H1 (cell line): ENCODE measurements around the gene TLR8. TPM values are rescaled to one million over a fixed set of nuclear protein-coding genes. Genes with fewer than 3 reads are reported as not detected.
A peak's percentile ranks its signal among the peaks of the same experiment; 100 is the strongest.

Experiments
- ASH2L ChIP-seq: fragments of 200-600, 300-600 bp; sonication (generic); IDR thresholded peaks from one replicate; pipeline ENCODE4 v1.7.1; 2017; ENCODE audit warnings: low read length
- BACH1 ChIP-seq: IDR thresholded peaks from 2 replicates; pipeline ENCODE4 v1.6.1; 2012; ENCODE audit warnings: low read length, improper control_type of control experiment
- BCL11A ChIP-seq, 2 experiments: IDR thresholded peaks; one replicate each; pipeline ENCODE4 v1.6.1; 2011; ENCODE audit warnings: low read depth in 2 of 2, low read length in 2 of 2, mild to moderate bottlenecking in 2 of 2
- BRCA1 ChIP-seq: IDR thresholded peaks from 2 replicates; pipeline ENCODE4 v1.6.1; 2012; ENCODE audit warnings: low read depth, low read length, improper control_type of control experiment
- CREB1 ChIP-seq: IDR thresholded peaks from 2 replicates; pipeline ENCODE4 v1.6.1; 2012; ENCODE audit warnings: inconsistent platforms
- EGR1 ChIP-seq: IDR thresholded peaks from 2 replicates; pipeline ENCODE4 v1.6.1; 2011; ENCODE audit warnings: low read depth, low read length, borderline replicate concordance
- FOSL1 ChIP-seq: IDR thresholded peaks from 2 replicates; pipeline ENCODE4 v1.6.1; 2011; ENCODE audit warnings: mild to moderate bottlenecking, low read depth, low read length, moderate library complexity; ENCODE audit not compliant: insufficient read depth
- GABPA ChIP-seq: IDR thresholded peaks from 2 replicates; pipeline ENCODE4 v1.6.1; 2011; ENCODE audit warnings: mild to moderate bottlenecking, low read length, moderate library complexity, borderline replicate concordance; ENCODE audit not compliant: insufficient read depth
- HDAC6 ChIP-seq: IDR thresholded peaks from one replicate; pipeline ENCODE4 v1.7.1; 2012; ENCODE audit warnings: low read depth, mild to moderate bottlenecking, inconsistent platforms, low read length, moderate library complexity
- KDM5A ChIP-seq: fragments of 200-600 bp; IDR thresholded peaks from 2 replicates; pipeline ENCODE4 v1.7.1; 2012; ENCODE audit warnings: mild to moderate bottlenecking, low read length, inconsistent platforms, mixed read lengths
- RAD21 ChIP-seq, 2 experiments: IDR thresholded peaks in 1 of 2; conservative IDR thresholded peaks in 1 of 2; 2 replicates each; pipeline ENCODE4 v1.6.1; 2011; ENCODE audit warnings: low read depth in 2 of 2, low read length in 2 of 2, improper control_type of control experiment in 1 of 2, inconsistent platforms in 1 of 2, mild to moderate bottlenecking in 1 of 2, moderate library complexity in 1 of 2
- SP1 ChIP-seq: IDR thresholded peaks from 2 replicates; pipeline ENCODE4 v1.6.1; 2011; ENCODE audit warnings: low read depth, low read length
- TAF7 ChIP-seq: optimal IDR thresholded peaks from 2 replicates; pipeline ENCODE3; 2011; ENCODE audit warnings: low read depth, mild to moderate bottlenecking, inconsistent platforms, low read length, moderate library complexity, borderline replicate concordance
- polyA plus RNA-seq, 7 experiments: library from polyadenylated mRNA; depleted of rRNA in 3 of 7; stranded (reverse) in 5 of 7; unstranded in 2 of 7; fragments of >200 nt in 5 of 7; fragments of 200-250 nt in 2 of 7; gene quantifications; 1 replicate in 5 of 7; 2 replicates in 1 of 7; 4 replicates in 1 of 7; pipeline versions ENCODE4 v1.2.1 to v1.2.3, GENCODE V29; 2011 to 2013; ENCODE audit warnings: missing spikeins in 2 of 7, mixed read lengths in 2 of 7
- total RNA-seq: library from RNA; stranded (reverse); fragmentation: NEBNext Ultra II Directional; extraction: Animal tissue kit (Norgen Biotek cat#: 25700); gene quantifications from 2 replicates; pipeline ENCODE4 v1.2.1, GENCODE V29; 2021
- TF ChIP-seq, protein P1 (sequence below): IDR thresholded peaks from 2 replicates; pipeline ENCODE4 v1.6.1; 2012; ENCODE audit warnings: low read length, inconsistent platforms
- TF ChIP-seq, protein P2 (sequence below), 3 experiments: IDR thresholded peaks; 1 replicate in 2 of 3; 2 replicates in 1 of 3; pipeline versions ENCODE4 v1.5.1 to v1.6.1; 2011; ENCODE audit warnings: low read length in 3 of 3, mild to moderate bottlenecking in 3 of 3, inconsistent platforms in 2 of 3, low read depth in 1 of 3, moderate library complexity in 1 of 3; ENCODE audit not compliant: insufficient read depth in 1 of 3; ENCODE audit errors: control extremely low read depth in 1 of 3
- TF ChIP-seq, protein P3 (sequence below): IDR thresholded peaks from 2 replicates; pipeline ENCODE4 v1.6.1; 2012; ENCODE audit warnings: inconsistent platforms
- TF ChIP-seq, protein P4 (sequence below): IDR thresholded peaks from 2 replicates; pipeline ENCODE4 v1.6.1; 2011; ENCODE audit warnings: low read depth, mild to moderate bottlenecking, low read length; ENCODE audit not compliant: insufficient read depth

Gene TLR8
- total and polyA plus RNA-seq, 2 of the 8 experiments (the other 6 are each of a cell fraction or from before 2014, with no cell fraction given), result not detected

DNA sequence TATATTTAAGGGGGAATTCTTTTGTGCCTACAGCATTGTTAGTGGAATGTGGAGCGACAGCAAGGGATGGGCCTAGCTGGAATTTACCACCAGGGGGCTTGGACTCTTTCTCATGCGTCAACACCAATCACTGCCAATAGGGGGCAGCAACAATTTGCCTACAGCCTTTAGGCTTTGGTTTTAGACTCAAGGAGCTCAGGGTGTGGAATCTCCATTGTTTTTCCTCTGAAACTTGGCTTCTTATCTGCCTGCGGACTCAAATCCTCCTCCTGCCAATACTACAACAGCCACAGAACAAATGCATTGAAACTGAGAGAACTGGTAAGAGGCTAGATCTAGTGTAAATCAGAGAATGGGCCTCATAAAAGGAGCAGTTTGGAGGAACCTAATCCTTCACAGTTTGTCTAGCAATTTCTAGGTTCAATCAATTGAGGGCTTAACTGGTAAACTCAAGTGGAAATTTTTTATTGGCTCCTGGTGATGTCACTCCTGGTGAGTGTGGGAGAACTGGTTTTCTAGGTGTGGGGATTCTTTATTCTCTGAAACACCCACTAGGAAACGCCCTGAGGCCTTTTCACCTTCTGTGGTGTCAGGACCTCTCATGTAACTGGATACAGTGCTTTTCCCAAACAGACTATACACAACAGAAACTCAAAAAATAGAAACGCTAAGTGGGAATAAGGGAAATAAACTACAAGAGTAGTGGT is 40.6 kb downstream of the TLR8 start (continued):
- TF ChIP-seq, protein P1, sequence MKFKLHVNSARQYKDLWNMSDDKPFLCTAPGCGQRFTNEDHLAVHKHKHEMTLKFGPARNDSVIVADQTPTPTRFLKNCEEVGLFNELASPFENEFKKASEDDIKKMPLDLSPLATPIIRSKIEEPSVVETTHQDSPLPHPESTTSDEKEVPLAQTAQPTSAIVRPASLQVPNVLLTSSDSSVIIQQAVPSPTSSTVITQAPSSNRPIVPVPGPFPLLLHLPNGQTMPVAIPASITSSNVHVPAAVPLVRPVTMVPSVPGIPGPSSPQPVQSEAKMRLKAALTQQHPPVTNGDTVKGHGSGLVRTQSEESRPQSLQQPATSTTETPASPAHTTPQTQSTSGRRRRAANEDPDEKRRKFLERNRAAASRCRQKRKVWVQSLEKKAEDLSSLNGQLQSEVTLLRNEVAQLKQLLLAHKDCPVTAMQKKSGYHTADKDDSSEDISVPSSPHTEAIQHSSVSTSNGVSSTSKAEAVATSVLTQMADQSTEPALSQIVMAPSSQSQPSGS, result peak; percentile 23; the same call in 1 of the 2 replicates
- TF ChIP-seq ASH2L, result no peak
- TF ChIP-seq, protein P2, sequence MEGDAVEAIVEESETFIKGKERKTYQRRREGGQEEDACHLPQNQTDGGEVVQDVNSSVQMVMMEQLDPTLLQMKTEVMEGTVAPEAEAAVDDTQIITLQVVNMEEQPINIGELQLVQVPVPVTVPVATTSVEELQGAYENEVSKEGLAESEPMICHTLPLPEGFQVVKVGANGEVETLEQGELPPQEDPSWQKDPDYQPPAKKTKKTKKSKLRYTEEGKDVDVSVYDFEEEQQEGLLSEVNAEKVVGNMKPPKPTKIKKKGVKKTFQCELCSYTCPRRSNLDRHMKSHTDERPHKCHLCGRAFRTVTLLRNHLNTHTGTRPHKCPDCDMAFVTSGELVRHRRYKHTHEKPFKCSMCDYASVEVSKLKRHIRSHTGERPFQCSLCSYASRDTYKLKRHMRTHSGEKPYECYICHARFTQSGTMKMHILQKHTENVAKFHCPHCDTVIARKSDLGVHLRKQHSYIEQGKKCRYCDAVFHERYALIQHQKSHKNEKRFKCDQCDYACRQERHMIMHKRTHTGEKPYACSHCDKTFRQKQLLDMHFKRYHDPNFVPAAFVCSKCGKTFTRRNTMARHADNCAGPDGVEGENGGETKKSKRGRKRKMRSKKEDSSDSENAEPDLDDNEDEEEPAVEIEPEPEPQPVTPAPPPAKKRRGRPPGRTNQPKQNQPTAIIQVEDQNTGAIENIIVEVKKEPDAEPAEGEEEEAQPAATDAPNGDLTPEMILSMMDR (IDR thresholded peaks at IDR 0.05; ENCODE audit: control extremely low read depth in 1 of 3, insufficient read depth in 1 of 3, low read depth in 1 of 3, low read length in 3 of 3), result peak; percentile 62 to 100 (median 90)
- TF ChIP-seq BRCA1, result no peak
- TF ChIP-seq FOSL1, result no peak
- TF ChIP-seq GABPA, result no peak
- TF ChIP-seq, protein P3, sequence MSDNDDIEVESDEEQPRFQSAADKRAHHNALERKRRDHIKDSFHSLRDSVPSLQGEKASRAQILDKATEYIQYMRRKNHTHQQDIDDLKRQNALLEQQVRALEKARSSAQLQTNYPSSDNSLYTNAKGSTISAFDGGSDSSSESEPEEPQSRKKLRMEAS, result no peak
- TF ChIP-seq HDAC6, result no peak
- TF ChIP-seq, protein P4, sequence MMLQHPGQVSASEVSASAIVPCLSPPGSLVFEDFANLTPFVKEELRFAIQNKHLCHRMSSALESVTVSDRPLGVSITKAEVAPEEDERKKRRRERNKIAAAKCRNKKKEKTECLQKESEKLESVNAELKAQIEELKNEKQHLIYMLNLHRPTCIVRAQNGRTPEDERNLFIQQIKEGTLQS, result 0 out of 2 replicates have a peak, but pooled peaks have one; percentile 20
- TF ChIP-seq TAF7, result no peak
- TF ChIP-seq RAD21 (IDR thresholded peaks at IDR 0.05 in 1 of 2, conservative IDR thresholded peaks at IDR 0.05 in 1 of 2; ENCODE audit: low read depth in 2 of 2, low read length in 2 of 2), result peak; percentile 79 to 83
- 0 out of 2 replicates have a peak, but pooled peaks have one; percentile 13 for TF ChIP-seq SP1
- TF ChIP-seq CREB1, result peak; percentile 47; the same call in 1 of the 2 replicates
- no peak for TF ChIP-seq EGR1
- TF ChIP-seq KDM5A, result no peak
- TF ChIP-seq BACH1, result no peak
- TF ChIP-seq BCL11A (IDR thresholded peaks at IDR 0.05; ENCODE audit: low read depth in 2 of 2, low read length in 2 of 2), result no peak
